ENCODE data around the gene PLPPR5.

PLPPR5 gene

GRCh38 chr1:98849969-98850636 is 154.6 kb downstream of the PLPPR5 start:
- no peak for DNase-seq (ENCODE audit: low spot score)

DNA sequence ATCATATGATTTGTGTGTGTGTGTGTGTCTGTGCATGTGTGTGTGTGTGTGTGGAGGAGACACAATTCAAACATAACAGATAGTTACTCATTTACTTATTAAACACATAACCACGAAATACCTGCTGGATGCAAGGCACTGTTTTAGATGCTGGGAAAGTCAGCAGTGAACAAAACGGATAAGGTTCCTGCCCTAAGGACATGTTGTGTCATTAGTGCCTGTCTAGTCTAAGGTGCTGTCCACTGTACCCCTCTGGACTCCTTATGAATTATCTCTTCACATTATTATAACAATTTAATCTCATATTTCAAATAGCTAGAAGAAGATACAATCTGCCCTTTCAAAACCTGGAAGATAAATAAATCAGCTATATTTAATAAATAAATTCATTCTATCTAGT is 162.4 kb downstream of the PLPPR5 start:
- DNase-seq (ENCODE audit: low spot score) = no peak
